ENCODE measurements around the gene LTN1. TPM values are rescaled to one million over a fixed set of nuclear protein-coding genes. Genes with fewer than 3 reads are reported as not detected.

LTN1 gene
- total RNA-seq, 1 experiment from 2014 or later: 23.9 TPM

DNA sequence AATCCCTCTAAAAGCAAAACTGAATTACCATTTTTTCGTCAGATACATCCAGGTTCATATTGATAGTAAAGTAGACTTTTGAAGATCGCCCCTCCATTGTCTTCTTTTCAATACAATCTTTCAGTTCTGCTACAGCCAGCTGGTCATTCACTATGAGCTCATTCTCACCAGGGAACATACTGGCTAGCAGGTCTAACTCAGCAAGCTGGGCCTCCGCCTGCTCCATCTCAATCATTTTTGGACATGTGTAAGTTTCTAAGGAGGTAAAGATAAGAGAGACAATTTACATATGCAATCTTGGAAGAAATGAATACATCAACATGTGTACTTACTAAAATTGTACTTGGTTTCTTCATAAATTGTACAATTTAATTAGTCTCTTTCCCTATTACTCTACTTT, 15.7 kb upstream of the LTN1 start:
- Histone ChIP-seq H3K27ac (ENCODE audit: insufficient read length, low read depth, low read length) (no peak overlapping the region), H4K8ac (replicated peaks; ENCODE audit: insufficient read length, low read depth, low read length) (no peak overlapping the region)
- H3K27ac Mint-ChIP-seq: no peak overlapping the region

More for the DNA sequence above, 15.7 kb upstream of the LTN1 start:
- TF ChIP-seq, protein P1, sequence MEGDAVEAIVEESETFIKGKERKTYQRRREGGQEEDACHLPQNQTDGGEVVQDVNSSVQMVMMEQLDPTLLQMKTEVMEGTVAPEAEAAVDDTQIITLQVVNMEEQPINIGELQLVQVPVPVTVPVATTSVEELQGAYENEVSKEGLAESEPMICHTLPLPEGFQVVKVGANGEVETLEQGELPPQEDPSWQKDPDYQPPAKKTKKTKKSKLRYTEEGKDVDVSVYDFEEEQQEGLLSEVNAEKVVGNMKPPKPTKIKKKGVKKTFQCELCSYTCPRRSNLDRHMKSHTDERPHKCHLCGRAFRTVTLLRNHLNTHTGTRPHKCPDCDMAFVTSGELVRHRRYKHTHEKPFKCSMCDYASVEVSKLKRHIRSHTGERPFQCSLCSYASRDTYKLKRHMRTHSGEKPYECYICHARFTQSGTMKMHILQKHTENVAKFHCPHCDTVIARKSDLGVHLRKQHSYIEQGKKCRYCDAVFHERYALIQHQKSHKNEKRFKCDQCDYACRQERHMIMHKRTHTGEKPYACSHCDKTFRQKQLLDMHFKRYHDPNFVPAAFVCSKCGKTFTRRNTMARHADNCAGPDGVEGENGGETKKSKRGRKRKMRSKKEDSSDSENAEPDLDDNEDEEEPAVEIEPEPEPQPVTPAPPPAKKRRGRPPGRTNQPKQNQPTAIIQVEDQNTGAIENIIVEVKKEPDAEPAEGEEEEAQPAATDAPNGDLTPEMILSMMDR (conservative IDR thresholded peaks at IDR 0.05): no peak
- Histone ChIP-seq H4K5ac (ENCODE audit: insufficient read length, low read depth, low read length) (no peak overlapping the region), H3K9me3 (ENCODE audit: control insufficient read depth, low read depth, low read length) (no peaks in the 10 kb centered on the region), H2BK5ac (ENCODE audit: insufficient read length, low read length) (no peak overlapping the region), H2AFZ (ENCODE audit: low read length) (no peak overlapping the region), H3K79me1 (ENCODE audit: insufficient read depth, low read depth, low read length, poor library complexity, severe bottlenecking) (no peaks in the 10 kb centered on the region), H3K4ac (ENCODE audit: low read depth, low read length) (no peak overlapping the region), H3K23me2 (ENCODE audit: insufficient read length, low read depth, low read length, poor library complexity, severe bottlenecking) (no peaks in the 10 kb centered on the region), H2BK120ac (ENCODE audit: low read depth, low read length, poor library complexity, severe bottlenecking) (no peak overlapping the region), H3K18ac (ENCODE audit: insufficient read length, low read depth, low read length) (no peak overlapping the region), H3K56ac (ENCODE audit: insufficient read length, low read depth, low read length) (no peak overlapping the region), H3K14ac (ENCODE audit: insufficient read depth, low read length) (no peak overlapping the region), H2BK20ac (ENCODE audit: low read depth, low read length, poor library complexity, severe bottlenecking) (no peak overlapping the region), H3K27me3 (ENCODE audit: insufficient read depth, low read length) (no peaks in the 10 kb centered on the region), H3K9ac (ENCODE audit: extremely low read depth, insufficient read length, low read length) (no peak overlapping the region), H4K91ac (ENCODE audit: insufficient read length, low read depth, low read length) (no peak overlapping the region), H4K20me1 (ENCODE audit: control insufficient read depth, insufficient read depth, insufficient read length) (no peaks in the 10 kb centered on the region), H3K4me1 (ENCODE audit: insufficient read depth, low read length) (no peaks in the 10 kb centered on the region), H3K23ac (ENCODE audit: insufficient read length, low read depth, low read length) (no peak overlapping the region), H3K4me2 (ENCODE audit: insufficient read depth, insufficient read length, low read length) (no peak overlapping the region), H2BK12ac (ENCODE audit: insufficient read length, low read depth, low read length) (no peak overlapping the region), H3T11ph (ENCODE audit: low read length) (no peak overlapping the region), H2AK5ac (ENCODE audit: insufficient read length, low read length) (no peak overlapping the region), H2BK15ac (ENCODE audit: low read depth, low read length) (no peak overlapping the region), H3K79me2 (ENCODE audit: insufficient read depth, low read length) (no peaks in the 10 kb centered on the region)
- peaks cover 5 to 8% (median 5%) of the 10 kb centered on the region in 3 experiments; a peak in 5 of 7 replicates for H3K36me3 Mint-ChIP-seq (ENCODE audit: insufficient read depth in 1 of 3, low read depth in 3 of 3)
- no CpG with 5 or more reads among the region's 3 CpGs for WGBS (ENCODE audit: extremely low coverage, insufficient read length, low lambda C conversion rate)
- no peak for DNase-seq
- H3K9me3 Mint-ChIP-seq: peaks cover 8 to 15% of the 10 kb centered on the region in 2 experiments
- no peak overlapping the region for H3K4me3 Mint-ChIP-seq
- H3K4me1 Mint-ChIP-seq: no peaks in the 10 kb centered on the region
- H3K27me3 Mint-ChIP-seq (ENCODE audit: low read depth): peaks cover 5% of the 10 kb centered on the region; the same call in 1 of the 2 replicates

Data from H9 (cell line).